Uterus (tissue), 4 donors: Measurements from ENCODE around the gene DNAL1. TPM values are rescaled to one million over a fixed set of nuclear protein-coding genes. Genes with fewer than 3 reads are reported as not detected.
A peak's percentile ranks its signal among the peaks of the same experiment; 100 is the strongest.
"Not testable (repeated sequence)": the region's sequence is repeated elsewhere in the genome, so short reads cannot be mapped to it uniquely, and the experiment has no call there.

ENCODE experiments used
- DNase-seq, 2 donors: peaks; one replicate each; pipeline ENCODE4 v3.0.0-alpha.2; 2019 to 2020
- H3K27ac ChIP-seq, 2 donors: fragments of 200-600 bp; sonication (generic); 1 replicate in 1 of 2; 2 replicates in 1 of 2; pipeline ENCODE4 v1.5.1; 2016 to 2018
- H3K27me3 ChIP-seq, 2 donors: fragments of 200-600 bp; sonication (generic); one replicate each; pipeline ENCODE4 v1.5.1; 2018 to 2019; ENCODE audit warnings: control low read depth in 1 of 2
- H3K36me3 ChIP-seq, 2 donors: fragments of 200-600 bp; sonication (generic); one replicate each; pipeline ENCODE4 v1.5.1; 2019; ENCODE audit warnings: control low read depth in 1 of 2
- H3K4me1 ChIP-seq, 2 donors: fragments of 200-600 bp; sonication (generic); one replicate each; pipeline ENCODE4 v1.5.1; 2018 to 2019; ENCODE audit warnings: control low read depth in 1 of 2
- H3K4me3 ChIP-seq, 2 donors: fragments of 200-600 bp; sonication (generic); 1 replicate in 1 of 2; 2 replicates in 1 of 2; pipeline ENCODE4 v1.5.1; 2018 to 2019; ENCODE audit warnings: mild to moderate bottlenecking in 1 of 2
- H3K9me3 ChIP-seq, 2 donors: fragments of 200-600 bp; sonication (generic); one replicate each; pipeline ENCODE4 v1.5.1; 2019; ENCODE audit warnings: control low read depth in 1 of 2
- POLR2A ChIP-seq, 2 donors: fragments of 450-650 bp; IDR thresholded peaks; one replicate each; pipeline ENCODE4 v1.6.1; 2016; ENCODE audit warnings: antibody characterized with exemption in 2 of 2, mild to moderate bottlenecking in 1 of 2, moderate library complexity in 1 of 2
- intact Hi-C: fragments of 100-400 bp; cut with DNase I; formaldehyde crosslinking; loops from one replicate; pipeline ENCODE4 v1.15.1; 2023; ENCODE audit warnings: low total_unique reads
- total RNA-seq, 4 donors: library from RNA; depleted of rRNA in 3 of 4; stranded (reverse); fragments of >200 nt in 3 of 4; gene quantifications; one replicate each; pipeline versions ENCODE4 v1.1.0 to v1.2.4, GENCODE V29; 2014 to 2023
- TF ChIP-seq, protein P1 (sequence below), 4 experiments: fragments of 200-600 bp in 2 of 4; fragments of 450-650 bp in 2 of 4; sonication (generic) in 2 of 4; IDR thresholded peaks; one replicate each; pipeline ENCODE4 v1.5.1; 2016 to 2019; ENCODE audit warnings: antibody characterized with exemption in 4 of 4, mild to moderate bottlenecking in 2 of 4, moderate library complexity in 1 of 4
- donor health status: DM: yes; HTN: yes; CAD: no.

Gene DNAL1
- total RNA-seq, 4 donors from 2014 or later, result 2.0 to 29.7 (median 23.3) TPM

DNA sequence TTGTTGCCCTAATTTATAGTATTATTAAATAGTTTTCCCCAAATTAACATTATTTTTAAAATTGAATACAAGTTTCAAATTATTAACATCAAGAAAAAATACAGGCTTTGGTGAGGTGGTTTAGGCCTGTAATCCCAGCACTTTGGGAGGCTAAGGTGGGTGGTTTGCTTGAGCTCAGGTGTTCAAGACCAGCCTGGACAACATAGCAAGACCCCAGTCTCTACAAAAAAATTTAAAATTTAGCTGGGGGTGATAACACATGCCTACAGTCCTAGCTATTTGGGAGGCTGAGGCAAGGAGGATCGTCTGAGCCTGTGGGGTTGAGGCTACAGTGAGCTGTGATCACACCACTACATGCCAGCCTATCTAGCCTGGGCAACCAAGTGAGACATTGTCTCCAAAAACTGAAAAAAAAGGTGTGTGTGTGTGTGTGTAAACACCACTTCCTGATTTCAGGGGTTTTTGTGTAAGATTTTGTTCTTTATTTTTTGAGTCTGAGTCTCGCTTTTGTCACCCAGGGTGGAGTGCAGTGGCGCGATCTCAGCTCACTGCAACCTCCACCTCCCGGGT lies 3.9 kb upstream of the DNAL1 start:
- H3K27ac ChIP-seq, result no peak overlapping the region
- intact Hi-C loops, result loop anchor here (10.0 kb wide), 1 partner anchor 84 kb away; no protein-coding TSS in a partner anchor
- TF ChIP-seq, protein P1, sequence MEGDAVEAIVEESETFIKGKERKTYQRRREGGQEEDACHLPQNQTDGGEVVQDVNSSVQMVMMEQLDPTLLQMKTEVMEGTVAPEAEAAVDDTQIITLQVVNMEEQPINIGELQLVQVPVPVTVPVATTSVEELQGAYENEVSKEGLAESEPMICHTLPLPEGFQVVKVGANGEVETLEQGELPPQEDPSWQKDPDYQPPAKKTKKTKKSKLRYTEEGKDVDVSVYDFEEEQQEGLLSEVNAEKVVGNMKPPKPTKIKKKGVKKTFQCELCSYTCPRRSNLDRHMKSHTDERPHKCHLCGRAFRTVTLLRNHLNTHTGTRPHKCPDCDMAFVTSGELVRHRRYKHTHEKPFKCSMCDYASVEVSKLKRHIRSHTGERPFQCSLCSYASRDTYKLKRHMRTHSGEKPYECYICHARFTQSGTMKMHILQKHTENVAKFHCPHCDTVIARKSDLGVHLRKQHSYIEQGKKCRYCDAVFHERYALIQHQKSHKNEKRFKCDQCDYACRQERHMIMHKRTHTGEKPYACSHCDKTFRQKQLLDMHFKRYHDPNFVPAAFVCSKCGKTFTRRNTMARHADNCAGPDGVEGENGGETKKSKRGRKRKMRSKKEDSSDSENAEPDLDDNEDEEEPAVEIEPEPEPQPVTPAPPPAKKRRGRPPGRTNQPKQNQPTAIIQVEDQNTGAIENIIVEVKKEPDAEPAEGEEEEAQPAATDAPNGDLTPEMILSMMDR (IDR thresholded peaks at IDR 0.05), result no peak
- no peak for TF ChIP-seq POLR2A (IDR thresholded peaks at IDR 0.05)
- no peak overlapping the region for H3K4me3 ChIP-seq
- H3K4me1 ChIP-seq, result peaks cover 0 to 3% of the 10 kb centered on the region in 2 donors
- no peaks in the 10 kb centered on the region for H3K9me3 ChIP-seq
- DNase-seq, result no peak
- H3K36me3 ChIP-seq, result no peaks in the 10 kb centered on the region
- H3K27me3 ChIP-seq, result no peaks in the 10 kb centered on the region

DNA sequence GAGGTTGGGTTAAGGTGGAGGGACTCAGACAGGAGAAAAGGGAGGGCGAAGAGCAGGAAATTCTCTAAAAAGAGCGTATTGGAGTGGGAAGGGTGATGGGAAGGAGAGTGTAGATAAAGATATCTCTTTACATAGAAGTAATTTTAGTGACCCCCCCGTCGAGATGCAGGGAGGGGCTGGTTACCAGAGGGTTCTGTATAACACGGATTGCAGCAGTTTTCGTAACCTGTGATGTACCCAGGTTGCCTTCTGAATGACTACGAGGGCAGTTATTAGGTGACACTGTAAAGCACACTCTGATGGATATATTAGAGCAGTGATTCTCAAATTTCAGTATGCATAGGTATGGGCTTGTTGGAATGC lies 443 bp downstream of the DNAL1 start:
- DNase-seq, result no peak
- Histone ChIP-seq H3K9me3 (no peaks in the 10 kb centered on the region), H3K36me3 (no peaks in the 10 kb centered on the region), H3K4me3 (peak overlapping the region; percentile 76 to 82), H3K27me3 (no peaks in the 10 kb centered on the region), H3K4me1 (peaks cover 0 to 3% of the 10 kb centered on the region in 2 donors), H3K27ac (peak overlapping the region; percentile 85 to 90)
- intact Hi-C loops, result loop anchor here (10.0 kb wide), 1 partner anchor 80 kb away; no protein-coding TSS in a partner anchor
- no peak for TF ChIP-seq POLR2A (IDR thresholded peaks at IDR 0.05)
- TF ChIP-seq, protein P1 (IDR thresholded peaks at IDR 0.05), result no peak

DNA sequence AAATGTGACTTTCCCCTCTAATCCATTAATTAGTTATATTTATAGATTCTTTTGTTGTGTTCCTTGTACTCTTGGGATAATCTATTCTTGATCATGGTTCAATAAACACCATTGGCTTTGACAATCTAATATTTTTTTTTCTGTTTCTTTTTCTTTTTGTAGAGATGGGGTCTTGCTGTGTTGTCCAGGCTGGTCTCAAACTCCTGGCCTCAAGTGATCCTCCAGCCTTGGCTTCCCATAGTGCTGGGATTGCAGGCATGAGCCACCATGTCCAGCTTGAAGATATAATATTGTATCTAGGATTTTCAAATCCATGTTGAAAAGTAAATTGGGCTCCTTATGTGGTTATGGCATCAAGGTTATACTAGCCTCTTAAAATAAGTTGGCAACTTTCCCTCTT lies 6.2 kb downstream of the DNAL1 start:
- TF ChIP-seq, protein P1 (IDR thresholded peaks at IDR 0.05), result no peak
- TF ChIP-seq POLR2A (IDR thresholded peaks at IDR 0.05), result no peak
- intact Hi-C loops, result no loop called here
- H3K27me3 ChIP-seq, result no peaks in the 10 kb centered on the region

GRCh38 chr14:73655851-73656250 lies 11.1 kb downstream of the DNAL1 start:
- Histone ChIP-seq H3K9me3 (no peaks in the 10 kb centered on the region), H3K27me3 (no peaks in the 10 kb centered on the region), H3K27ac (no peak overlapping the region), H3K36me3 (no peaks in the 10 kb centered on the region), H3K4me3 (no peak overlapping the region), H3K4me1 (no peaks in the 10 kb centered on the region)
- TF ChIP-seq POLR2A (IDR thresholded peaks at IDR 0.05), result no peak
- TF ChIP-seq, protein P1 (IDR thresholded peaks at IDR 0.05), result no peak
- intact Hi-C loops, result no loop called here
- DNase-seq, result no peak

More for the DNA sequence above, 6.2 kb downstream of the DNAL1 start:
- no peaks in the 10 kb centered on the region for H3K9me3 ChIP-seq
- H3K4me3 ChIP-seq, result no peak overlapping the region
- H3K4me1 ChIP-seq, result no peaks in the 10 kb centered on the region
- H3K36me3 ChIP-seq, result no peaks in the 10 kb centered on the region
- H3K27ac ChIP-seq, result no peak overlapping the region
- no peak for DNase-seq

DNA sequence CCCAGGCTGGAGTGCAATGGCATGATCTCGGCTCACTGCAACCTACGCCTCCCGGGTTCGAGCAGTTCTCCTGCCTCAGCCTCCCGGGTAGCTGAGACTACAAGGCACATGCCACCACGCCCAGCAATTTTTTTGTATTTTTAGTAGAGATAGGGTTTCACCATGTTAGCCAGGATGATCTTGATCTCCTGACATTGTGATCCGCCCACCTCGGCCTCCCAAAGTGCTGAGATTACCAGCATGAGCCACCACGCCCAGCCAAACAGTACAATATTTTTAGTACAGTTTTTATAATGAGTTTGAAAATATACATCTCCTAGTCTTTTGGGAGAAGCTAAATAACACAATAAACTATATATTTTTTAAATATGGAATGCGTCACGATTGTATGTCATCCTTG lies 14.4 kb downstream of the DNAL1 start:
- H3K9me3 ChIP-seq, H3K27ac ChIP-seq, intact Hi-C loops, DNase-seq, H3K27me3 ChIP-seq, H3K4me3 ChIP-seq, H3K4me1 ChIP-seq, H3K36me3 ChIP-seq: not testable (repeated sequence)

DNA sequence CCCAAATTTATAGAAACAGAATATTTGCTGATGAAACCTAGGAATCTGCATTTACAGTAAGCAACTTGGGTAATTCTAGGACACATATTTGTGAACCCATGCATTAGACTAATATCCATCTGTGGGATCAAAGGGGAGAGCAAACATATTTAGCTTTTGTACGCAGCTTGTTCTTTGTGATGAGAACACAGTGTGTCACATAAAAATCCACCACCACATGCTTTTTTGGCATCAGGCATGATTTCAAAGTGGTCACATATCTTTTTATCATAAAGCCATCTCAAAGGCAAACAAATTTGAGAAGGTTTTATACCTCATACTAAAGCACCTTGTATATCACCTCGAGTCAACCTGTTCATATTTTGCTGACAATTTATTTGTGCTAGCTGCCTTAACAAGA lies 15.7 kb downstream of the DNAL1 start:
- DNase-seq, result no peak
- TF ChIP-seq, protein P1 (IDR thresholded peaks at IDR 0.05), result no peak
- H3K36me3 ChIP-seq, result no peaks in the 10 kb centered on the region
- intact Hi-C loops, result no loop called here
- H3K9me3 ChIP-seq, result no peaks in the 10 kb centered on the region
- H3K27ac ChIP-seq, result no peak overlapping the region
- no peaks in the 10 kb centered on the region for H3K27me3 ChIP-seq
- no peaks in the 10 kb centered on the region for H3K4me1 ChIP-seq
- no peak overlapping the region for H3K4me3 ChIP-seq
